22Rv1 (cell line): ENCODE data around the gene DNAJC4.

Experiments used
- H3K27ac ChIP-seq: fragments of 450-650 bp; 2 replicates; pipeline ENCODE4 v1.5.1; 2017
- CTCF ChIP-seq: fragments of 450-650 bp; IDR thresholded peaks from 2 replicates; pipeline ENCODE4 v1.5.1; 2017; ENCODE audit warnings: mild to moderate bottlenecking
- ZFX ChIP-seq: fragments of 450-650 bp; IDR thresholded peaks from 2 replicates; pipeline ENCODE4 v1.6.1; 2017; ENCODE audit warnings: antibody characterized with exemption, borderline replicate concordance

Gene DNAJC4

GRCh38 chr11:64275031-64275800, 44.9 kb downstream of the DNAJC4 start:
- H3K27ac ChIP-seq, result no peak overlapping the region
- TF ChIP-seq ZFX (no peak), CTCF (no peak)

- no peak overlapping the region for H3K27ac ChIP-seq
- no peak for TF ChIP-seq CTCF
- no peak for TF ChIP-seq ZFX
These were observed 45.5 kb downstream of the DNAJC4 start for GRCh38 chr11:64275841-64276240.

GRCh38 chr11:64276653-64277431, 46.5 kb downstream of the DNAJC4 start:
- no peak overlapping the region for H3K27ac ChIP-seq

GRCh38 chr11:64278576-64279190, 48.3 kb downstream of the DNAJC4 start:
- no peak overlapping the region for H3K27ac ChIP-seq
- TF ChIP-seq ZFX (no peak), CTCF (no peak)

More at GRCh38 chr11:64276653-64277431, 46.5 kb downstream of the DNAJC4 start:
- TF ChIP-seq CTCF (no peak), ZFX (no peak)

- H3K27ac ChIP-seq, result no peak overlapping the region
- TF ChIP-seq CTCF, result no peak
- no peak for TF ChIP-seq ZFX
These were observed 51.8 kb downstream of the DNAJC4 start for GRCh38 chr11:64281957-64282770.

- TF ChIP-seq CTCF (no peak), ZFX (no peak)
- no peak overlapping the region for H3K27ac ChIP-seq
These were observed 52.7 kb downstream of the DNAJC4 start for GRCh38 chr11:64283092-64283491.
